Measurements from ENCODE around the gene FYN. TPM values are rescaled to one million over a fixed set of nuclear protein-coding genes. Genes with fewer than 3 reads are reported as not detected.
A peak's percentile ranks its signal among the peaks of the same experiment; 100 is the strongest.

Gene FYN
- total and polyA plus RNA-seq, 2 of the 8 experiments (the other 6 are each of a cell fraction or from before 2014, with no cell fraction given) = 46.8 to 97.2 TPM

DNA sequence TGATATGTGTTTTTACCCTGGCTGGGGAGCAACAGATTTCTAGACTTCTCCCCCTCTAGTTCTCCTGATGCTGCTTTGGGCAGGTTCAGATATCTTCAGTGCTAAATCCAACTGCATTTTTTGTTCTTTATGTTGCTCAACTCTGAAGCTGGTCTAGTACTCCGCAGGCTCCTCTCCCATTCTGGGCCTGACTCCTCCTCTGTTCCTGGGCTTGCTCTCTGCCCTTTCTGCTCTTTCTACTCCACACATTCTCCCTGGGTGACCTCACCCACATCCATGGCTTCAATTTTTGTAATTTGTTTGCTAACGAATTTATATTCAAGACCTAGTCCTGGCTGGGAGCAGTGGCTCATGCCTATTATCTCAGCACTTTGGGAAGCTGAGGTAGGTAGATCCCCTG lies 6.4 kb downstream of the FYN start:
- FAIRE-seq (no peak), DNase-seq (ENCODE audit: low read depth in 1 of 2, low spot score in 2 of 2) (no peak)
- ChIA-PET CTCF (ENCODE audit: partially characterized antibody) (interaction anchor here (0.7 to 1.2 kb wide), 3 partner anchors 23 to 157 kb away, joined by 3 read pairs; no protein-coding TSS in a partner anchor), POLR2A (ENCODE audit: partially characterized antibody) (no interaction called here)
- Histone ChIP-seq H3K23ac (ENCODE audit: insufficient read length) (no peak overlapping the region), H3K4ac (replicated peaks; ENCODE audit: insufficient read length, low read depth, low read length) (no peak overlapping the region), H3K4me1 (replicated peaks in 1 of 4; ENCODE audit: control insufficient read depth in 3 of 4, insufficient read depth in 4 of 4, low read length in 3 of 4) (peaks cover 5 to 37% (median 33%) of the 10 kb centered on the region in 4 experiments; a peak in 6 of 7 replicates), H4K5ac (ENCODE audit: insufficient read length, low read depth, low read length) (no peak overlapping the region), H3K9me3 (ENCODE audit: insufficient read depth in 2 of 2, low read depth in 1 of 2, low read length in 1 of 2) (no peaks in the 10 kb centered on the region), H3K27ac (ENCODE audit: low read depth, low read length) (no peak overlapping the region), H4K91ac (replicated peaks; ENCODE audit: insufficient read length, low read length) (no peak overlapping the region), H3K36me3 (ENCODE audit: control insufficient read depth in 2 of 4, insufficient read depth in 4 of 4, low read length in 3 of 4) (no peaks in the 10 kb centered on the region), H3K79me1 (ENCODE audit: low read depth, low read length) (peaks cover 10% of the 10 kb centered on the region; the same call in 1 of the 2 replicates), H3K14ac (ENCODE audit: insufficient read length) (no peak overlapping the region), H3K4me3 (ENCODE audit: extremely low read depth in 1 of 4, insufficient read depth in 2 of 4, low read depth in 3 of 4, low read length in 4 of 4) (no peak overlapping the region), H3K56ac (replicated peaks; ENCODE audit: insufficient read length, low read depth, low read length) (no peak overlapping the region), H2AFZ (ENCODE audit: low read length) (no peak overlapping the region), H2BK5ac (ENCODE audit: low read depth, low read length) (no peak overlapping the region), H4K8ac (ENCODE audit: extremely low read depth, insufficient read depth, low read length) (no peak overlapping the region), H2BK20ac (ENCODE audit: low read length) (no peak overlapping the region), H3K18ac (ENCODE audit: extremely low read depth, low read length) (no peak overlapping the region), H3K9ac (replicated peaks in 1 of 4; ENCODE audit: extremely low read depth in 1 of 4, low read depth in 3 of 4, low read length in 3 of 4) (no peak overlapping the region), H2BK12ac (ENCODE audit: low read depth, low read length) (no peak overlapping the region), H4K20me1 (replicated peaks in 1 of 2; ENCODE audit: control insufficient read depth in 1 of 2, insufficient read depth in 2 of 2, low read length in 2 of 2) (peaks cover 0 to 2% of the 10 kb centered on the region in 2 experiments), H3K23me2 (ENCODE audit: low read depth, low read length) (no peaks in the 10 kb centered on the region; the same call in 1 of the 2 replicates), H3K27me3 (replicated peaks in 1 of 4; ENCODE audit: control insufficient read depth in 3 of 4, extremely low read depth in 1 of 4, insufficient read depth in 3 of 4, low read length in 3 of 4) (no peaks in the 10 kb centered on the region), H3K79me2 (ENCODE audit: control insufficient read depth in 1 of 2, insufficient read depth in 2 of 2, low read length in 2 of 2) (peaks cover 7 to 96% of the 10 kb centered on the region in 2 experiments), H3K4me2 (ENCODE audit: insufficient read depth in 1 of 2, low read depth in 2 of 2, low read length in 2 of 2) (peak overlapping the region in 1 of 2 experiments; percentile 19; a peak in 1 of 4 replicates), H2BK120ac (replicated peaks; ENCODE audit: low read depth, low read length) (no peak overlapping the region), H2BK15ac (ENCODE audit: low read length) (0 out of 2 replicates have a peak overlapping the region, but pooled peaks have one; percentile 73), H2AK5ac (ENCODE audit: low read depth, low read length) (no peak overlapping the region)
- 78% methylated on average over 2 of the region's 2 CpGs; no CpG with 5 or more reads in 1 of the 2 experiments for whole genome bisulfite sequencing, 2 experiments (ENCODE audit: extremely low coverage in 1 of 2, insufficient coverage in 1 of 2, insufficient read length in 1 of 2, insufficient replicate concordance in 2 of 2, low coverage in 1 of 2, low lambda C conversion rate in 2 of 2, missing lambda C conversion rate in 1 of 2)
- TF ChIP-seq POLR2AphosphoS5 (IDR thresholded peaks at IDR 0.05; ENCODE audit: low read depth, low read length) (no peak), SIRT6 (IDR thresholded peaks at IDR 0.05; ENCODE audit: low read length) (no peak), SRF (IDR thresholded peaks at IDR 0.05; ENCODE audit: low read depth, low read length) (no peak), POU5F1 (IDR thresholded peaks at IDR 0.05; ENCODE audit: low read depth, low read length) (no peak)
